IMR-90 (cell line): ENCODE data around the gene MAVS. TPM values are rescaled to one million over a fixed set of nuclear protein-coding genes. Genes with fewer than 3 reads are reported as not detected.

Experiments
- ATAC-seq: fragments of 200-7000 bp; cut with Tn5 transposase; 2 replicates; pipeline ENCODE4 v1.9.1; 2020; ENCODE audit warnings: low read depth, mild to moderate bottlenecking, moderate library complexity
- BruUV-seq: library from RNA; stranded (reverse); fragments of 400-500 nt; replicated peaks from 2 replicates; lab custom pipeline; 2021; lab: Mats Ljungman, UMichigan
- CTCF ChIA-PET: fragments of 300-600 bp; formaldehyde crosslinking; extraction: SDS; loops from one replicate; lab custom pipeline; 2021; ENCODE audit warnings: antibody characterized with exemption; lab: Yijun Ruan, JAX
- POLR2A ChIA-PET: fragments of 300-600 bp; sonication (Branson Sonifier 250); formaldehyde crosslinking; loops from one replicate; lab custom pipeline; 2022; ENCODE audit warnings: antibody characterized with exemption; ENCODE audit not compliant: unreplicated experiment; lab: Charles Lee
- DNase-seq: peaks from one replicate; pipeline ENCODE4 v3.0.0; 2013
- H2AFZ ChIP-seq: replicated peaks from 2 replicates; pipeline ENCODE3; 2013; ENCODE audit warnings: low read length, mild to moderate bottlenecking; ENCODE audit not compliant: poor library complexity
- H2AK5ac ChIP-seq: 2 replicates; pipeline ENCODE4 v1.6.1; 2013; ENCODE audit warnings: low read depth, low read length, inconsistent platforms
- H2AK9ac ChIP-seq: replicated peaks from 2 replicates; pipeline ENCODE3; 2013; ENCODE audit warnings: mild to moderate bottlenecking, low read depth, low read length, moderate library complexity; ENCODE audit not compliant: poor library complexity
- H2BK120ac ChIP-seq: 2 replicates; pipeline ENCODE4 v1.6.1; 2013; ENCODE audit warnings: low read depth, low read length, inconsistent platforms
- H2BK15ac ChIP-seq: 3 replicates; pipeline ENCODE4 v1.6.1; 2013; ENCODE audit warnings: low read depth, low read length, inconsistent platforms
- H2BK20ac ChIP-seq: 2 replicates; pipeline ENCODE4 v1.6.1; 2013; ENCODE audit warnings: low read depth, mild to moderate bottlenecking, inconsistent platforms, low read length, moderate library complexity
- H2BK5ac ChIP-seq: 2 replicates; pipeline ENCODE4 v1.6.1; 2013; ENCODE audit warnings: mild to moderate bottlenecking, low read depth, low read length, inconsistent platforms; ENCODE audit not compliant: poor library complexity, severe bottlenecking
- H3K14ac ChIP-seq: replicated peaks from 2 replicates; pipeline ENCODE4 v1.6.1; 2013; ENCODE audit warnings: low read depth, low read length, inconsistent platforms
- H3K18ac ChIP-seq: 2 replicates; pipeline ENCODE4 v1.6.1; 2013; ENCODE audit warnings: low read depth, low read length, control low read depth
- H3K23ac ChIP-seq: 2 replicates; pipeline ENCODE4 v1.6.1; 2013; ENCODE audit warnings: low read depth, low read length, inconsistent platforms
- H3K27ac ChIP-seq: 2 replicates; pipeline ENCODE4 v1.5.1; 2013; ENCODE audit warnings: mild to moderate bottlenecking, control low read depth, low read length; ENCODE audit not compliant: insufficient read depth
- H3K27me3 ChIP-seq: 2 replicates; pipeline ENCODE4 v1.6.1; 2013; ENCODE audit warnings: low read length; ENCODE audit not compliant: control insufficient read depth, insufficient read depth
- H3K36me3 ChIP-seq: 2 replicates; pipeline ENCODE4 v1.6.1; 2013; ENCODE audit warnings: low read length, mixed read lengths; ENCODE audit not compliant: control insufficient read depth, insufficient read depth
- H3K4ac ChIP-seq: 2 replicates; pipeline ENCODE4 v1.6.1; 2013; ENCODE audit warnings: low read depth, low read length, inconsistent platforms
- H3K4me1 ChIP-seq: 2 replicates; pipeline ENCODE4 v1.6.1; 2013; ENCODE audit warnings: low read length, mixed read lengths; ENCODE audit not compliant: control insufficient read depth, insufficient read depth
- H3K4me2 ChIP-seq: 2 replicates; pipeline ENCODE4 v1.6.1; 2013; ENCODE audit warnings: low read depth, mild to moderate bottlenecking, control low read depth, low read length, moderate library complexity
- H3K4me3 ChIP-seq: 2 replicates; pipeline ENCODE4 v1.5.1; 2013; ENCODE audit warnings: low read depth, mild to moderate bottlenecking, control low read depth, low read length, moderate library complexity; ENCODE audit not compliant: insufficient read depth
- H3K56ac ChIP-seq: 2 replicates; pipeline ENCODE4 v1.6.1; 2013; ENCODE audit warnings: low read length, inconsistent platforms; ENCODE audit not compliant: insufficient read depth; ENCODE audit errors: extremely low read depth
- H3K79me1 ChIP-seq, 2 experiments: 2 replicates each; pipeline ENCODE4 v1.6.1; 2013; ENCODE audit warnings: low read length in 2 of 2, inconsistent platforms in 1 of 2, low read depth in 1 of 2
- H3K9ac ChIP-seq: 2 replicates; pipeline ENCODE4 v1.6.1; 2013; ENCODE audit warnings: low read depth, low read length, control low read depth
- H3K9me1 ChIP-seq: 2 replicates; pipeline ENCODE4 v1.6.1; 2013; ENCODE audit warnings: low read length, inconsistent platforms; ENCODE audit not compliant: insufficient read depth
- H3K9me3 ChIP-seq: 2 replicates; pipeline ENCODE4 v1.6.1; 2013; ENCODE audit warnings: low read length; ENCODE audit not compliant: control insufficient read depth, insufficient read depth
- H4K20me1 ChIP-seq: 2 replicates; pipeline ENCODE4 v1.6.1; 2013; ENCODE audit warnings: low read length, inconsistent platforms; ENCODE audit not compliant: insufficient read depth
- H4K5ac ChIP-seq: 2 replicates; pipeline ENCODE4 v1.6.1; 2013; ENCODE audit warnings: mild to moderate bottlenecking, low read depth, low read length, control low read depth
- H4K8ac ChIP-seq, 2 experiments: 2 replicates each; pipeline ENCODE4 v1.6.1; 2013; ENCODE audit warnings: low read depth in 2 of 2, low read length in 2 of 2, control low read depth in 1 of 2, inconsistent platforms in 1 of 2
- H4K91ac ChIP-seq: 2 replicates; pipeline ENCODE4 v1.6.1; 2013; ENCODE audit warnings: low read depth, low read length, inconsistent platforms; ENCODE audit not compliant: insufficient read depth
- BHLHE40 ChIP-seq: fragments of 150-350 bp; IDR thresholded peaks from 2 replicates; pipeline ENCODE4 v1.6.1; 2016; ENCODE audit warnings: mild to moderate bottlenecking, low read depth, low read length
- CEBPB ChIP-seq: IDR thresholded peaks from 2 replicates; pipeline ENCODE4 v1.6.1; 2012; ENCODE audit warnings: low read depth, low read length, improper control_type of control experiment
- CHD1 ChIP-seq: IDR thresholded peaks from 2 replicates; pipeline ENCODE4 v1.6.1; 2012; ENCODE audit warnings: low read depth, low read length, improper control_type of control experiment
- CTCF ChIP-seq: conservative IDR thresholded peaks from 2 replicates; pipeline ENCODE4 v1.5.1; 2012; ENCODE audit warnings: mild to moderate bottlenecking, low read depth, low read length, improper control_type of control experiment
- ELK1 ChIP-seq: fragments of 150-350 bp; IDR thresholded peaks from 2 replicates; pipeline ENCODE4 v1.6.1; 2016; ENCODE audit warnings: low read depth, mild to moderate bottlenecking, low read length, moderate library complexity, borderline replicate concordance
- FOS ChIP-seq: fragments of 150-350 bp; IDR thresholded peaks from 2 replicates; pipeline ENCODE4 v1.6.1; 2016; ENCODE audit warnings: low read depth, low read length
- MAFK ChIP-seq: IDR thresholded peaks from 2 replicates; pipeline ENCODE4 v1.6.1; 2012; ENCODE audit warnings: low read depth, low read length, improper control_type of control experiment
- MAZ ChIP-seq: IDR thresholded peaks from 2 replicates; pipeline ENCODE4 v1.6.1; 2012; ENCODE audit warnings: low read depth, mild to moderate bottlenecking, low read length, improper control_type of control experiment, moderate library complexity, borderline replicate concordance
- MXI1 ChIP-seq: IDR thresholded peaks from 2 replicates; pipeline ENCODE4 v1.6.1; 2012; ENCODE audit warnings: low read depth, mild to moderate bottlenecking, low read length, moderate library complexity, borderline replicate concordance
- NFE2L2 ChIP-seq: fragments of 150-350 bp; IDR thresholded peaks from 2 replicates; pipeline ENCODE4 v1.6.1; 2016; ENCODE audit warnings: low read depth, mild to moderate bottlenecking, low read length
- POLR2A ChIP-seq: IDR thresholded peaks from 2 replicates; pipeline ENCODE4 v1.6.1; 2012; ENCODE audit warnings: mild to moderate bottlenecking, low read depth, low read length
- RAD21 ChIP-seq: IDR thresholded peaks from 2 replicates; pipeline ENCODE4 v1.6.1; 2012; ENCODE audit warnings: low read length, improper control_type of control experiment
- RCOR1 ChIP-seq: IDR thresholded peaks from 2 replicates; pipeline ENCODE4 v1.6.1; 2012; ENCODE audit warnings: mild to moderate bottlenecking, low read length, improper control_type of control experiment; ENCODE audit not compliant: insufficient replicate concordance
- RFX5 ChIP-seq: IDR thresholded peaks from 2 replicates; pipeline ENCODE4 v1.8.0; 2012; ENCODE audit warnings: low read depth, mild to moderate bottlenecking, low read length, moderate library complexity
- SMC3 ChIP-seq: fragments of 150-350 bp; IDR thresholded peaks from 2 replicates; pipeline ENCODE4 v1.6.1; 2016; ENCODE audit warnings: low read depth, mild to moderate bottlenecking, antibody characterized with exemption, low read length, moderate library complexity
- USF2 ChIP-seq: fragments of 150-350 bp; IDR thresholded peaks from 2 replicates; pipeline ENCODE4 v1.6.1; 2017; ENCODE audit warnings: mild to moderate bottlenecking, antibody characterized with exemption, low read length, low read depth
- dilution Hi-C: fragments of 300-500 bp; cut with HindIII; formaldehyde crosslinking; loops from one replicate; pipeline ENCODE4 v1.14.3; 2018; ENCODE audit warnings: low sequenced_read_pairs; ENCODE audit not compliant: unreplicated experiment
- in situ Hi-C: fragments of 300-500 bp; cut with MboI; formaldehyde crosslinking; loops from 3 replicates; pipeline ENCODE4 v1.14.3; 2019; ENCODE audit warnings: low sequenced_read_pairs, inconsistent platforms, mixed read lengths
- intact Hi-C: fragments of 100-400 bp; cut with micrococcal nuclease; formaldehyde crosslinking; loops from 2 replicates; pipeline ENCODE4 v1.10.0; 2022
- polyA plus RNA-seq, 3 experiments: library from polyadenylated mRNA; depleted of rRNA; stranded (reverse); fragments of >200 nt; gene quantifications; 2 replicates each; pipeline ENCODE4 v1.2.3, GENCODE V29; 2012; ENCODE audit warnings: low replicate concordance in 1 of 3
- total RNA-seq: library from RNA; depleted of rRNA; stranded (reverse); fragments of >200 nt; gene quantifications from 2 replicates; pipeline ENCODE4 v1.2.3, GENCODE V29; 2012

MAVS gene
- total and polyA plus RNA-seq, 2 of the 4 experiments (the other 2 are of a cell fraction): 10.4 to 15.6 TPM

- Histone ChIP-seq H2BK15ac (no peak overlapping the region), H3K9ac (no peak overlapping the region)
- in situ Hi-C loops: no loop called here
These were observed 63.3 kb downstream of the MAVS start for GRCh38 chr20:3909952-3910366.

More at GRCh38 chr20:3909952-3910366, 63.3 kb downstream of the MAVS start:
- Histone ChIP-seq H3K79me1 (peaks cover 27 to 60% of the 10 kb centered on the region in 2 experiments), H3K23ac (no peak overlapping the region), H3K4me1 (peaks cover 1% of the 10 kb centered on the region; the same call in 1 of the 2 replicates), H3K56ac (no peak overlapping the region), H2AK5ac (no peak overlapping the region), H4K20me1 (peaks cover 84% of the 10 kb centered on the region), H2AK9ac (no peak overlapping the region), H3K14ac (no peak overlapping the region), H3K4ac (no peak overlapping the region), H4K91ac (no peak overlapping the region), H3K4me3 (no peak overlapping the region), H3K36me3 (peaks cover 40% of the 10 kb centered on the region), H3K9me1 (peaks cover 14% of the 10 kb centered on the region), H2BK20ac (no peak overlapping the region), H3K9me3 (no peaks in the 10 kb centered on the region), H2AFZ (no peak overlapping the region), H3K27me3 (no peaks in the 10 kb centered on the region), H2BK120ac (no peak overlapping the region), H3K18ac (no peak overlapping the region), H4K5ac (no peak overlapping the region), H3K27ac (no peak overlapping the region), H3K4me2 (no peak overlapping the region), H4K8ac (no peak overlapping the region), H2BK5ac (no peak overlapping the region)
- no peak for DNase-seq
- TF ChIP-seq ELK1 (no peak), SMC3 (no peak), MXI1 (no peak), CTCF (no peak), FOS (no peak), RAD21 (no peak), USF2 (no peak), MAZ (no peak), POLR2A (no peak), NFE2L2 (no peak), RCOR1 (no peak), CEBPB (no peak), RFX5 (no peak), CHD1 (no peak), BHLHE40 (no peak), MAFK (no peak)
- intact Hi-C loops: no loop called here
- ChIA-PET CTCF (no interaction called here), POLR2A (no interaction called here)
- BruUV-seq: no TSS peak
- no peak for ATAC-seq
- dilution Hi-C loops: no loop called here
